Cardiac septum (tissue), 1 donor: Measurements from ENCODE around the gene NAB2. TPM values are rescaled to one million over a fixed set of nuclear protein-coding genes. Genes with fewer than 3 reads are reported as not detected.
A peak's percentile ranks its signal among the peaks of the same experiment; 100 is the strongest.

Experiments used
- DNase-seq: peaks from one replicate; pipeline ENCODE4 v3.0.0-alpha.2; 2020; ENCODE audit warnings: low spot score
- intact Hi-C: fragments of 100-400 bp; cut with DNase I; formaldehyde crosslinking; loops from one replicate; pipeline ENCODE4 v1.14.0; 2022
- total RNA-seq: library from RNA; stranded (reverse); fragmentation: NEBNext Ultra II Directional; extraction: Animal tissue kit (Norgen Biotek cat#: 25700); gene quantifications from one replicate; pipeline ENCODE4 v1.2.1, GENCODE V29; 2021
- donor health status: DM: no; HTN: no; CAD: no.

The NAB2 gene
- total RNA-seq, 1 donor from 2014 or later = 37.9 TPM

GRCh38 chr12:57127101-57127725 is 38.3 kb downstream of the NAB2 start:
- no peak for DNase-seq
- intact Hi-C loops = loop anchor here (2.0 kb wide), 1 partner anchor 26 kb away; no protein-coding TSS in a partner anchor

- intact Hi-C loops = loop anchor here (2.0 kb wide), 1 partner anchor 25 kb away; no protein-coding TSS in a partner anchor
- peak; percentile 89 for DNase-seq
Observed at GRCh38 chr12:57127726-57128518, 39.0 kb downstream of the NAB2 start, which contains the start of gene LRP1. LRP1 (plus strand) TSS chr12:57128483; CDS start chr12:57128965, 482 bp downstream.

- intact Hi-C loops = no loop called here
- DNase-seq = no peak
Observed at GRCh38 chr12:57128519-57129247, 39.8 kb downstream of the NAB2 start.

- intact Hi-C loops = no loop called here
- no peak for DNase-seq
Observed at GRCh38 chr12:57129321-57129842, 40.5 kb downstream of the NAB2 start.

GRCh38 chr12:57129889-57130288 is 41.0 kb downstream of the NAB2 start:
- intact Hi-C loops = no loop called here
- DNase-seq = no peak

- intact Hi-C loops = no loop called here
- no peak for DNase-seq
Observed at GRCh38 chr12:57130941-57131340, 42.0 kb downstream of the NAB2 start.

GRCh38 chr12:57131896-57132744 is 43.2 kb downstream of the NAB2 start:
- intact Hi-C loops = no loop called here
- DNase-seq = no peak

- no peak for DNase-seq
- intact Hi-C loops = no loop called here
Observed at GRCh38 chr12:57133013-57133569, 44.2 kb downstream of the NAB2 start.

GRCh38 chr12:57133916-57134315 is 45.0 kb downstream of the NAB2 start:
- intact Hi-C loops = no loop called here

GRCh38 chr12:57134949-57135348 is 46.0 kb downstream of the NAB2 start:
- DNase-seq = no peak

More at GRCh38 chr12:57133916-57134315, 45.0 kb downstream of the NAB2 start:
- DNase-seq = no peak

GRCh38 chr12:57135527-57136326 is 46.8 kb downstream of the NAB2 start:
- no peak for DNase-seq

More at GRCh38 chr12:57134949-57135348, 46.0 kb downstream of the NAB2 start:
- intact Hi-C loops = no loop called here

GRCh38 chr12:57138526-57139272 is 49.8 kb downstream of the NAB2 start:
- intact Hi-C loops = no loop called here
- peak; percentile 83 for DNase-seq

More at GRCh38 chr12:57135527-57136326, 46.8 kb downstream of the NAB2 start:
- intact Hi-C loops = no loop called here

GRCh38 chr12:57139796-57140649 is 51.1 kb downstream of the NAB2 start:
- intact Hi-C loops = no loop called here
- DNase-seq = no peak

- intact Hi-C loops = no loop called here
- no peak for DNase-seq
Observed at GRCh38 chr12:57141249-57141648, 52.3 kb downstream of the NAB2 start.

GRCh38 chr12:57142121-57142520 is 53.2 kb downstream of the NAB2 start:
- no peak for DNase-seq
- intact Hi-C loops = no loop called here

- no peak for DNase-seq
Observed at GRCh38 chr12:57142727-57143126, 53.8 kb downstream of the NAB2 start.

More at GRCh38 chr12:57142727-57143126, 53.8 kb downstream of the NAB2 start:
- intact Hi-C loops = no loop called here
